ENCODE data around the gene SKAP1.

The SKAP1 gene

DNA sequence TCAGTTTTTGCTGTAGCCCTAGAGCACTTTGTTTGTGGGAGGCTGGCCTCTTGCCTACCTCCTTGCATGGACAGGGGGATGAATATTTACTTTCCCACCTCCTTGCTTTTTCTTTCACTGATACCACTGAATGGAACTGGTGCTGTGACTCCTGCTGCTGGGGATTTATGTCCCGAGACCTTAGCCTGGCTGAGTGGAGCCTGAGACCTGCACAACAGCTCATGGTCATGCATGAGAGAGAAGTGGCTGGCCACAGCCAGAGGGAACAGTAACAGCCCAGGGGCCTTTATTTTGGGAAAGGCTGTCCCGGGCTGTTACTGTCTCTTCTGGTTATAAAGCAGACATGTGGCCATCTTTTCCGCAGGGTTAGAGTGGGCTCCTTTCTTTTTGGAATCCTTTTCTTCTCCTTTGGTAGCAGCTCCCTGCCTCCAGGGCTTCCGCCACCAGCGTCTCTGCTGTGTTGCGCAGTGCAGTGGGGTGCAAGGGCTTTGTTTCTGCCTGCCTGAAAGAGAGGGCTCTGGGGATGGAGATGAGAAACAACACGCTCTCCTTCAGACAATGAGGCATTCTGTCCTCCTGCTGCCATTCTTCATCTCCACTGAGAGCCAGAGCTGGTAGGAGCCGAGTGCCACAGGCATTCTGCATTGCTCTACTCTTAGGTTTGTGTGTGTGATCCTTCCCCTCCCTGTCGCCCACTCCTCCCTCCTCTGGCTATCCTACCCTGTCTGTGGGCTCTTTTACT lies 307.9 kb downstream of the SKAP1 start:
- H3K27ac ChIP-seq = no peak overlapping the region
- TF ChIP-seq ZFX (IDR thresholded peaks at IDR 0.05) = no peak
- TF ChIP-seq, protein P1, sequence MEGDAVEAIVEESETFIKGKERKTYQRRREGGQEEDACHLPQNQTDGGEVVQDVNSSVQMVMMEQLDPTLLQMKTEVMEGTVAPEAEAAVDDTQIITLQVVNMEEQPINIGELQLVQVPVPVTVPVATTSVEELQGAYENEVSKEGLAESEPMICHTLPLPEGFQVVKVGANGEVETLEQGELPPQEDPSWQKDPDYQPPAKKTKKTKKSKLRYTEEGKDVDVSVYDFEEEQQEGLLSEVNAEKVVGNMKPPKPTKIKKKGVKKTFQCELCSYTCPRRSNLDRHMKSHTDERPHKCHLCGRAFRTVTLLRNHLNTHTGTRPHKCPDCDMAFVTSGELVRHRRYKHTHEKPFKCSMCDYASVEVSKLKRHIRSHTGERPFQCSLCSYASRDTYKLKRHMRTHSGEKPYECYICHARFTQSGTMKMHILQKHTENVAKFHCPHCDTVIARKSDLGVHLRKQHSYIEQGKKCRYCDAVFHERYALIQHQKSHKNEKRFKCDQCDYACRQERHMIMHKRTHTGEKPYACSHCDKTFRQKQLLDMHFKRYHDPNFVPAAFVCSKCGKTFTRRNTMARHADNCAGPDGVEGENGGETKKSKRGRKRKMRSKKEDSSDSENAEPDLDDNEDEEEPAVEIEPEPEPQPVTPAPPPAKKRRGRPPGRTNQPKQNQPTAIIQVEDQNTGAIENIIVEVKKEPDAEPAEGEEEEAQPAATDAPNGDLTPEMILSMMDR (conservative IDR thresholded peaks at IDR 0.05) = no peak

DNA sequence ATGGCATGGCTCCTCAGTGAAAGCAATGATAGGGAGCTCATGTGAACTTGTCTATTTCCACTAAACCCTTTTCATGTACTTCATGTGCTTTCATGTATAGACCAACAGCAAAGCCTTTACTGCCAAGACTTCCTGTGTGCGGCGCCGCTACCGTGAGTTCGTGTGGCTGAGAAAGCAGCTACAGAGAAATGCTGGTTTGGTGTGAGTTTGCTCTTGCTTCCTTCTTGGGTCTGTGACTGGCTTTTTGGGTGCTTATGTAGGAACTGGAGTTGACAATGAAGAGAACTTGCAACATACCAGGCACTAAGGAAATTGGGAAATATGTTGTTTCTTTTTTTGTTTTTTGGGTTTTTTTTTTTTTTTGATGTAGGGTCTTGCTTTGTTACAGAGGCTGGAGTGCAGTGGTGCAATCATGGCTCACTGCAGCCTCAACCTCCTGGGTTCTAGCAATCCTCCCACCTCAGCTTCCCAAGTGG lies 316.8 kb downstream of the SKAP1 start:
- no peak for TF ChIP-seq ZFX (IDR thresholded peaks at IDR 0.05)
- TF ChIP-seq, protein P1 (conservative IDR thresholded peaks at IDR 0.05) = no peak
- no peak overlapping the region for H3K27ac ChIP-seq

DNA sequence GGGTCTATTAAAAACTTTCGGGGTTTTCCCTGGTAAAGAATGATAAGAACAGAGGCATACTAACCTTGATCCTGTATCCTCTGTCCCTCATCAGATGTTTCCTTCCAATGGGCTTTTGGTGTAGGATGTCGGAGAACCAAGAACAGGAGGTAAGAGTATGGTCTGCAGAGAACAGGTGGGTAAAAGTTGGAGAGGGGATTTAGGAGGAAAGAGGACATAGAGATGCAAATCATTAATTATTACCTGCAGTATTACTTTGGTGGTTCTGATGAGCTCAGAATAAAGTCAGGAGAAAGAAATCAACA lies 318.1 kb downstream of the SKAP1 start:
- TF ChIP-seq, protein P1 (conservative IDR thresholded peaks at IDR 0.05) = no peak
- TF ChIP-seq ZFX (IDR thresholded peaks at IDR 0.05) = no peak
- H3K27ac ChIP-seq = no peak overlapping the region

DNA sequence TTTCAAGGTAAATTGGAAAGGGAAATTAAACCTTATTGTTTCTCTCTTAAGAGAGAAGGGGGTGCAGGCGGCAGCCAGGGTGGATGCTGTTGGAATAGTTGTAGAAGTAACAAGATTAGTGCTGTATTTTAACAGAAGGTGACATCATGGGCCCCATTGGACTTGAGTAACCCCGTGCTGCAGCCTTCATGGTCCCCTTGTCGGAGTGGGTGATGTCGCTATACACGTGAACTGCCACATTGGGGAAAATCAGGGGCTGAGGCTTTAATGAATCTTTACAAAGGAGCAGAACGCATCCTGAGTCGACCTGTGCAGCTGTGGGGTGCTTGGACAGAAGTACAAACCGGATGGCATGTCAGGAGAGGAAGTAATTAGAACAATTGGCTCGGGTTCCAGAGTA lies 319.3 kb downstream of the SKAP1 start:
- TF ChIP-seq, protein P1 (conservative IDR thresholded peaks at IDR 0.05) = no peak
- TF ChIP-seq ZFX (IDR thresholded peaks at IDR 0.05) = no peak
- H3K27ac ChIP-seq = no peak overlapping the region

DNA sequence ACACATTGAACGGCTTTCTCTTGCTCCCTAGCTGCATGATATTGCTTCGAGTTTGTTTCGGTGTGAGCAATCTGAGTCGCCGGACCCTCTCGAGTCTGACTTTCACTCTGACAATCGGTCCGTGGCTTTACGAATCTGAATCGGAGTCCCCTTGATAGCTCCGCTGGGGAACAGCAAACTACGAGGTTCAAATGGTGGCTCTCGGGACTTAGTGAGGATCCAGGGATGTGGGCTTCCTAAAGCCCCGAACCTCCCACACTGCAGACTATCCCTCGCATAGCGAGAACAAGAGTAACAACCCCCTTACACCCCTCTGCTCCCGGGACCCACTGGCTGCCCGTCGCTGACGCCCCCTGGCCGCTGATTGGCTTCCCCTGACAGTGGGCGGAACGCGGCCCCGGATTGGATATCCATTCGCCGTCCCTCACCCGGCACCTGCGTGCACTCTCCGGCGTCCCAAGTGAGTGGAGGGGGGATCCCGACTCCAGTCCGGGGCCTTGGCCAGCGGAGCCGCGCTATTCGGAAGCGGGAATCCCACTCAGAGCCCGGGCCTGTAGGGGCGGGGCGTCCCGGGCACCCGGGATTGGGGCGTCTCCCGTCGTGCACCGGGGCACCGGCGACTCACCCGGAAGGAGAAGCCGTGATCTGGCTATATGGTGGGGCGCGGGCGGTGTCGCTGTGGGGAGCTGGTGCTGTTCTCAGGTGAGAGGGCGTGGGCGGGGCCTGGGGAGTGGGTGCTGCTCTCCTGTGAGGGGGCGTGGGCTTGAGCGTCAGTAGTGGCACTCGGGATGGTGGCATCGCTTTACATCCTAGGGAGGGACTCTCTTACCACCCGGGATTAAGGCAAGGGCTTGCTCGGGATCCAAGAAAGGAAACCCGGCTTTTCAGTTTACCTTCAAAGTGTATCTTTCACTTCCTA lies 322.6 kb downstream of the SKAP1 start, which contains the start of gene SNX11:
TSS of gene SNX11 (plus strand) at position 630 of the 919 bp plus-strand sequence. CDS start 4,278 bp downstream, outside the sequence.
- TF ChIP-seq, protein P1 (conservative IDR thresholded peaks at IDR 0.05) = no peak
- TF ChIP-seq ZFX (IDR thresholded peaks at IDR 0.05) = no peak
- H3K27ac ChIP-seq = peak within 1 kb of the TSS; percentile 77

DNA sequence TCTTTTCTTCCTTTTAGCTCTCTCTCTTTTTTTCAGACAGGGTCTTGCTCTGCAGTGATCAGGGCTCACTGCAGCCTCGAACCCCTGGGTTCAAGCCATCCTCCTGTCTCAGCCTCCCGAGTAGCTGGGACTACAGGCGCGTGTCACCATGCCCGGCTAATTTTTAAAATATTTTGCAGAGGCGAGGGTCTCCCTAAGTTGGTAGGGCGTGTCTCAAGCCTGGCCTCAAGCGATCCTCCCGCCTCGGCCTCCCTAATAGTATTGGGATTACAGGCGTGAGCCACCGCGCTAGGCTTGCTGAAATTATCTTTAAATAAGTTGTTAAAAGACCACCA lies 323.2 kb downstream of the SKAP1 start:
- peak overlapping the region; percentile 77 for H3K27ac ChIP-seq
- TF ChIP-seq ZFX (IDR thresholded peaks at IDR 0.05) = no peak
- TF ChIP-seq, protein P1 (conservative IDR thresholded peaks at IDR 0.05) = no peak

DNA sequence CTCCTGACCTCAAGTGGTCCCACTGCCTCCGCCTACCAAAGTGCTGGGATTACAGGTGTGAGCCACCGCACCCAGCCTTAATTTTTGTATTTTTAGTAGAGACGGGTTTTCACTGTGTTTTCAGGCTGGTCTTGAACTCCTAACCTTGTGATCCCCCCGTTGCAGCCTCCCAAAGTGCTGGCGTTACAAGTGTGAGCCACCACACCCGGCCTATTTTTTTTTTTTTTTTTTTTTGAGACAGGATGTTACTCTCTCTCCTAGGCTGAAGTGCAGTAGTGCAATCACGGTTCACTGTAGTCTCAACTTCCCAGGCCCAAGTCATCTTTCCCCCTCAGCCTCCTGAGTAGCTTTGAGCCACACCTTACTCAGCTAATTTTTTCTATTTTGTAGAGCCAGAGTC lies 325.6 kb downstream of the SKAP1 start:
- H3K27ac ChIP-seq = no peak overlapping the region

More for the DNA sequence above, 325.6 kb downstream of the SKAP1 start:
- TF ChIP-seq ZFX (IDR thresholded peaks at IDR 0.05) = no peak
- TF ChIP-seq, protein P1 (conservative IDR thresholded peaks at IDR 0.05) = no peak

Data from C4-2B (cell line).